GM19452 (cell line): ENCODE results near the gene DNMT3A.

Experiments used
- ATAC-seq: cut with Tn5 transposase; IDR thresholded peaks from one replicate; pipeline ENCODE4 v1.9.1; 2021; ENCODE audit not compliant: unreplicated experiment

Gene DNMT3A

GRCh38 chr2:25373269-25373981, 31.7 kb upstream of the DNMT3A start:
- no peak for ATAC-seq

- no peak for ATAC-seq
Measured at GRCh38 chr2:25372405-25373268, 30.9 kb upstream of the DNMT3A start.

- ATAC-seq: no peak
Measured at GRCh38 chr2:25371253-25372241, 29.8 kb upstream of the DNMT3A start.

- no peak for ATAC-seq
Measured at GRCh38 chr2:25369876-25370275, 28.2 kb upstream of the DNMT3A start.

GRCh38 chr2:25369439-25369838, 27.7 kb upstream of the DNMT3A start:
- no peak for ATAC-seq

GRCh38 chr2:25368660-25369059, 26.9 kb upstream of the DNMT3A start:
- ATAC-seq: no peak

- ATAC-seq: no peak
Measured at GRCh38 chr2:25367296-25367695, 25.6 kb upstream of the DNMT3A start.

- ATAC-seq: no peak
Measured at GRCh38 chr2:25366629-25367028, 24.9 kb upstream of the DNMT3A start.

GRCh38 chr2:25365241-25365640, 23.5 kb upstream of the DNMT3A start:
- no peak for ATAC-seq

GRCh38 chr2:25363733-25364132, 22.0 kb upstream of the DNMT3A start:
- no peak for ATAC-seq

- peak; percentile 70 for ATAC-seq
Measured at GRCh38 chr2:25362434-25363145, 20.9 kb upstream of the DNMT3A start.

- peak; percentile 89 for ATAC-seq
Measured at GRCh38 chr2:25362049-25362433, 20.3 kb upstream of the DNMT3A start.

- ATAC-seq: no peak
Measured at GRCh38 chr2:25361261-25362048, 19.7 kb upstream of the DNMT3A start.

GRCh38 chr2:25358836-25359235, 17.1 kb upstream of the DNMT3A start:
- ATAC-seq: no peak

- no peak for ATAC-seq
Measured at GRCh38 chr2:25358249-25358815, 16.6 kb upstream of the DNMT3A start.

GRCh38 chr2:25356088-25356487, 14.4 kb upstream of the DNMT3A start:
- no peak for ATAC-seq

- no peak for ATAC-seq
Measured at GRCh38 chr2:25355270-25355669, 13.5 kb upstream of the DNMT3A start.

GRCh38 chr2:25354116-25354515, 12.4 kb upstream of the DNMT3A start:
- no peak for ATAC-seq

- ATAC-seq: no peak
Measured at GRCh38 chr2:25349397-25349796, 7.7 kb upstream of the DNMT3A start.
